Effector CD4-positive, alpha-beta T cell (primary cell): ENCODE measurements around the gene ANKRD9.

Source experiments
- DNase-seq: peaks from one replicate; pipeline ENCODE4 v3.0.0-alpha.2; 2020

The ANKRD9 gene

GRCh38 chr14:102497998-102498677 lies 11.4 kb downstream of the ANKRD9 start:
- no peak for DNase-seq

- DNase-seq, result no peak
Observed at GRCh38 chr14:102496958-102497744, 12.4 kb downstream of the ANKRD9 start.

- DNase-seq, result no peak
Observed at GRCh38 chr14:102496331-102496691, 13.3 kb downstream of the ANKRD9 start.

- no peak for DNase-seq
Observed at GRCh38 chr14:102495491-102496330, 13.9 kb downstream of the ANKRD9 start.

- DNase-seq, result no peak
Observed at GRCh38 chr14:102493585-102493984, 16.0 kb downstream of the ANKRD9 start.

GRCh38 chr14:102493096-102493495 lies 16.5 kb downstream of the ANKRD9 start:
- DNase-seq, result no peak

- DNase-seq, result no peak
Observed at GRCh38 chr14:102492531-102492910, 17.1 kb downstream of the ANKRD9 start.

- DNase-seq, result no peak
Observed at GRCh38 chr14:102491786-102492530, 17.6 kb downstream of the ANKRD9 start.

- DNase-seq, result no peak
Observed at GRCh38 chr14:102491366-102491765, 18.2 kb downstream of the ANKRD9 start.

- DNase-seq, result no peak
Observed at GRCh38 chr14:102490456-102490855, 19.1 kb downstream of the ANKRD9 start.

GRCh38 chr14:102487204-102487577 lies 22.4 kb downstream of the ANKRD9 start:
- DNase-seq, result no peak

GRCh38 chr14:102486513-102487203 lies 22.9 kb downstream of the ANKRD9 start:
- DNase-seq, result no peak

GRCh38 chr14:102485693-102486512 lies 23.7 kb downstream of the ANKRD9 start:
- no peak for DNase-seq

GRCh38 chr14:102484316-102484715 lies 25.3 kb downstream of the ANKRD9 start:
- no peak for DNase-seq

- no peak for DNase-seq
Observed at GRCh38 chr14:102481791-102482238, 27.8 kb downstream of the ANKRD9 start.

GRCh38 chr14:102481371-102481770 lies 28.2 kb downstream of the ANKRD9 start:
- DNase-seq, result no peak

GRCh38 chr14:102479777-102480176 lies 29.8 kb downstream of the ANKRD9 start:
- DNase-seq, result no peak

- DNase-seq, result no peak
Observed at GRCh38 chr14:102479107-102479506, 30.5 kb downstream of the ANKRD9 start.

- no peak for DNase-seq
Observed at GRCh38 chr14:102474934-102475333, 34.6 kb downstream of the ANKRD9 start.

GRCh38 chr14:102473559-102473958 lies 36.0 kb downstream of the ANKRD9 start:
- DNase-seq, result no peak

GRCh38 chr14:102472791-102473150 lies 36.8 kb downstream of the ANKRD9 start:
- DNase-seq, result no peak
